GM04504 (cell line): Measurements from ENCODE around the gene TVP23A.

ENCODE experiments used
- DNase-seq: peaks from one replicate; pipeline ENCODE4 v3.0.0-alpha.2; 2012; ENCODE audit warnings: low read depth

The TVP23A gene

GRCh38 chr16:10817963-10818941, at the start of gene TVP23A:
Gene TVP23A, minus strand, starts transcription at chr16:10818794. Its CDS starts 301 bp downstream, at chr16:10818493.
- DNase-seq, result no peak

DNA sequence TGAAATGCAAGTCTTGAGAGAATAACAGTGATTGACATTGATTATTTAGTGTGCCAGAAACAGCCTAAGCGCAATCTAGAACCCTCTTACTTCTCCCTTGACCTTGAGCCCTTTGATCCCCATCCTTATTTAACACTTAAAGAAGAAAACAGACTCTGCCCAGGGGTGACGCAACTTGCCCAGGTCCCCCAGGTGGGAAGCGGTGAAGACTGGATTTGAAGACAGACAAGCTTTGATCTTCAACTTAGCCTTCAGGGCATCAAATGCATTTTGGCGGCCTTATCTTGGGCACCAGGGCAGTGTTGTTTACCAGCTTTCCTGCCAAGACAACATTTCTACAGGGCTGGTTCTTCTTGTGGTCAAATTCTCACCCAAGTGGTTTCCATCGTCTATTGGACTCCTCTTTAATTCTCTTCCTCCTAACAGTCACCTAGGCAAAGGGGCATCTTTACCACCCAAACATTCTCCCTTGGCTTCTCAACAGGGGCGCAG, 49.6 kb upstream of the TVP23A start:
- no peak for DNase-seq

DNA sequence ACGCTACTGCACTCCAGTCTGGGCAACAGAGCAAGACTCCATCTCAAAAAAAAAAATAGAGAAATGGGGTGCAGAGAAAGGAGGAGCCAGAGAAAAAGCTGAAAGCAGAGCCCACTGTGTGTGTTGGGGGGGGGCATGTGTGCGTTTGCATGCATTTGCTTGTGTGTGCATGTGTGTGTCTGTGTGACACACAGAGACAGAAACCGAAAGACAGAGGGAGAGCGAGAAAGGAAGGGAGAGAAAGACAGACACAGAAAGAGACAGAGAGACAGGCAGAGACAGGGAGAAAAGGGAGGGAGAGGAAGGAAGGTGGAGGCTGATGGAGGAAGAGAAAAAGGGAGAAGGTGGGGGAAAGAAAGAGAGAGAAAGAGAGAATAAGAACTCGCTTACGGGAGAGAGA, 48.6 kb upstream of the TVP23A start:
- no peak for DNase-seq

- DNase-seq, result no peak
These were observed 47.7 kb upstream of the TVP23A start for GRCh38 chr16:10865991-10866966.

GRCh38 chr16:10862438-10862837, 43.8 kb upstream of the TVP23A start:
- peak; percentile 25 for DNase-seq

DNA sequence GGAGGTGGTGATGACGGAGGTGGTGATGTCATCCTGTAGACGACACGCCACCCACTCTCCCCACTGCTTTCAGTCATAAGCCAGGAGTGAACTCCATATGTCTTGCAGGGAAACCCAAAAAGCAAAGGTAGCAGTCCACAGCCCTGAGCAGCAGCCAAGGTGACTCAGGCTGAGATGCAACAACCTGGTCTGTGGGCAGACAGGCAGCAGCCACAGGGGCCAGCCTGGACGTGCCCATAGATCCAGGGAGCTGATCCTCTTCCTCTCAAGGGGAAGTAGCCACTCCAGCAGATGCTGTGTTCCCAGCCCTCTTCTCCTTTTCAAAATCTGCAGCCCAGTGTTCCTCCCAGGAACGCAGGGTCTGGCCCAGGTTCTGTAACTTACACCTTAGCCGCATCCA, 41.1 kb upstream of the TVP23A start:
- no peak for DNase-seq

- DNase-seq, result no peak
These were observed 40.4 kb upstream of the TVP23A start for GRCh38 chr16:10859020-10859419.

DNA sequence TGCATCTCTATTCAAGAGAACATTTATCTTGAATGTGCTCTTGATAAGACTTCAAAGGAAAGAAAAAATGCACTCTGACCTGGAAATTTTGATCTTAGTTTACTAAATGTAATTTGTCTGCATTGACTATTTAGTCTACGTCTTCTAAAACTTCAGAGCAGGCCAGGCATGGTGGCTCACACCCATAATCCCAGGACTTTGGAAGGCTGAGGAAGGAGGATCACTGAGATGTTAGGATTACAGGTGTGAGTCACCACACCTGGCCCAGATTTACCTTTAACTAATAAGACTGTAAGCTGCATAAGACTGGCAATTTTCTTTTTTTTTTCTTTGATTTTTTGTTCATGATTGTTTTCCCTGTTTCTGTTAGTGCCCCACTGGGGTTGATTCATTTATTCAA, 39.6 kb upstream of the TVP23A start:
- no peak for DNase-seq

- DNase-seq, result no peak
These were observed 37.4 kb upstream of the TVP23A start for GRCh38 chr16:10856042-10856441.

DNA sequence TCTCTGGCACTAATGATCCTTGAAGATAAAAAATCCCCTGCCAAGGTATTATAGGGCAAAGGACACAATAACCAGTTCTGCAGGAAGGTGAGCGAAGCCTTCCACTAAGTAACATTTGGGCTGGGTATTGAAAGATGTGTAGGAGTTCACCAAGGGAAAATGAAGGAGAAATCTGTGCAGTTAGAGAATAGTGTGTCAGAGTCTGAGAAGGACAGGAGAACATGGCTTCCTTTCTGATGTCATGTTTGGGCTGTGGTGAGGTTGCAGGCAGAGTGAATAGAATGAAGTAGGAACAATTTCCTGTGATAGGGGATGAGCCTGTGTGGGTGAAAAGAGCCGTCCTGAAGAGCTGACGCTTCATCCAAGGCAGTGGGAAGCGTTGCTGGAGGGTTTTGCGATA, 34.4 kb upstream of the TVP23A start:
- no peak for DNase-seq

DNA sequence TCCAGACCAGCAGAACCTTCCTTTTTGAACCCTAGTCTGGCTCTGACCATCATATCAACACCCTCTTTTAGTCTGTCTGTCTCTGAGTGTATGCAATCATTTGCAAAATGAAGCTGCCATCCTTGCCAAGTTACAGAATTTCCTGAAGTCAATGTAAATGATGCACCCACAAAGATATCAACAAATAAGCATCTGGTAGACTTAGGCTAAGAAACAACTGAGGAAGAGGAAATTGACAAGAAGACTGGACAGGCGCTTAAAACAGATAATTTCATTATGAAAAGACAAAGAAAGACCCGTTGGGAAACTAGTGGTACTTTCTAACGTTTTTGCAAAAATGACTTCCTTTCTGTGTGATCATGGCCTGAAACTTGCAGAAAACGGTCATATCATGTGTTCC, 33.7 kb upstream of the TVP23A start:
- no peak for DNase-seq

GRCh38 chr16:10851512-10851911, 32.9 kb upstream of the TVP23A start:
- DNase-seq, result no peak

GRCh38 chr16:10850478-10850850, 31.9 kb upstream of the TVP23A start:
- DNase-seq, result no peak

GRCh38 chr16:10849736-10850477, 31.3 kb upstream of the TVP23A start:
- DNase-seq, result no peak

- no peak for DNase-seq
These were observed 28.6 kb upstream of the TVP23A start for GRCh38 chr16:10847176-10847575.

- DNase-seq, result no peak
These were observed 27.8 kb upstream of the TVP23A start for GRCh38 chr16:10846213-10846998.

DNA sequence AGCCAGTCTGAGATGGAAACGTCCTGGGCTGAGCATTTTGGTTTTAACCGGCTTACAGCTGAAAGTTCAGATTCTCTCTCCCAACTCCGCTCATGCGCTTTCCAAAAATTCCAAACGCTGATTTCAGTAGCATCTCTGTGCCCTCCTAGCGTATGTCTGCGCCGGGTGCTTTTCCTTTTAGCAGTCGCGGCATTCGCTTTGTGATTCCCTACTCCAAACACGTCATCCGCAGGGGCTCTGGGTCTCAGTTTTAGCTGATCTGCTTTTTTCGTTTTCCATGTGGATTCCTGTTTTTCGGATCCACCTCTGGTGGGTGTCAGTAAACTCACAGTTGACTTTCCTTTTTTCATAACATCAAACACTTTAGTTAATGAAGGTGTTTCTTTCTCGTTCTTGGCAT, 22.1 kb upstream of the TVP23A start:
- DNase-seq, result no peak

DNA sequence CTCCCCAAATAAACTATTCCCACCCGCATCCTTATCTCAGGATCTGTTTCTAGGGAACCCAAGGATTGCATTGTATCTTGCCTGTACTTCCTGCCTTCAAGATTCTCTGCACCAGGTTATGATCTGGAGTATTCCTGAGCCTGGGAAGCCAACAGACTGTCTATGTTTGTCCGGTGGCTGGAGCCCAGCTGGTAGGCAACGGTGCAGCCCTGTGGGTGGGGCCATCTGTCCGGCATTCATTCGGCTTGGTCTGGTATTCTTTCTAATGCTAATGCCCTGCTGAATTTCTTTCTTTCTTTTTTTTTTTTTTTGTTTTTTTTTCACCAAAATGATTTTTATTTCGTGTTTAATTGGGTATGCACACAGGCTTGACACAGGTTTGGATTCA, 20.7 kb upstream of the TVP23A start:
- DNase-seq, result no peak

DNA sequence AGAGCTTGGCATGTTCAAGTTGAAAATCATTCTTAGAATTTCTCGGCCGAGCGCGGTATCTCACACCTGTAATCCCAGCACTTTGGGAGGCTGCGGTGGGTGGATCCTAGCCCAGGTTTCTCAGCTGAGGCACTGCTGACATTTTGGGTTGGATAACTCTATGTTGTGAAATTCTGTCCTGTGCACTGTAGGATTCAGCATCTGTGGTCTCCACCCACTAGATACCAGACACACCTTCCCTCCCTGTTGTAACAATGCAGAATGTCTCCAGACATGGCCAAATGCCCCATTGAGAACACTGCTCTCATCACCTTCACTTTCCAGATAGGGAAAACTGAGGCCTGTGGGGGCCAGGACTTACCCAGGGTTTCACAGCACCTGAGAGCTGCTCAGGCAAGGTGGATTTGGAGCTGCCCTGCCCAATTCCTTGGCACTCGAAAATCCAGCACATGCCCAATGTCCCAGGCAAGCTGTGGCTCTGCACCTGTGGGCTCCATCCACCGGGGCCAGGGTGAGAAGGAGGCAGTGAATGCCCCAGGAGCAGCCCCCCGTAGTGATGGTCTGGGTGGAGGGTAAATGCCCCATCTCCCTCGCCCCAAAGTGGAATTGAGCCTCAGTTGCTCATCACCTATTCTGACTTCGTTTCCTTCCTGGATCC, 20.2 kb upstream of the TVP23A start:
- DNase-seq, result no peak

DNA sequence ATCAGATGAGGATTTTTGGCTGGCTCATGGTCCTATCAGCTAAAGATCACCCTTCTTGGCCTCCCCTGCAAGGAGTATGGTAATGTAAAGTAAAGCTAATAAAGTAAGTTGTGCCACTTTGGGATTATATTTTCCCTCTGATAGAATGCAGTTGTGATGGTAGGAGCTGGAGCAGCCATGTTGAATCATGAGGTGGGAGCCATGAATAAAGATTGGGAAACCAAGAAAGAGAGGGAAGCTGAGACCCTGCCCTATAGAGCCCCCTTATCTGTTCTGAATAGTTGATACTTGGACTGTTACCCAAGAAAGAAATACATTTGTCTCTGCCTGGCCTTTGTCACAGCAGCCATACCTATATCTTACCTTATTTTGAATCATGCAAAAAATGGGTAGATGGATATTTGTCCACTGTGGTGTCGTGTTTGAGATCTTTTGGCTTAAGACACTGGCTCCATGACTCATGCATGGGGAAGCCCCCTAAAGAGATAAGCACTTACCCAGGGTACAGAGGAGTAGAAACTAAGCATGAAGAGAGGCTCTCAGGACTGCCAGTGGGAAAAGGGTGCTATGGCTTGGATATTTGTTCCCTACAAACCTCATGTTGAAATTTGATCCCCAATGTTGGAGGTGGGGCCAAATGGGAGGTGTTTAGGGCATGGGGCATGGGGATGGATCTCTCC, 17.7 kb upstream of the TVP23A start:
- no peak for DNase-seq
